NCI-H82 (cell line): ENCODE results near the gene ZNF700.
"Not testable (repeated sequence)": the region's sequence is repeated elsewhere in the genome, so short reads cannot be mapped to it uniquely, and the experiment has no call there.

Source experiments
- DNase-seq: peaks from one replicate; lab custom pipeline; 2025; lab: John Stamatoyannopoulos, UW

The ZNF700 gene

GRCh38 chr19:11989112-11989456 is 64.2 kb downstream of the ZNF700 start:
- DNase-seq: no peak

GRCh38 chr19:11991921-11992320 is 67.0 kb downstream of the ZNF700 start:
- not testable (repeated sequence) for DNase-seq

GRCh38 chr19:11995174-11995573 is 70.3 kb downstream of the ZNF700 start:
- DNase-seq: no peak
